Stimulated activated CD4-positive, alpha-beta T cell treated with anti-CD3 and anti-CD28 coated beads, TNF-alpha, amount 100 ng/mL, for 1 hour (primary cell): Measurements from ENCODE around the gene GALK1.
"Not testable (repeated sequence)": the region's sequence is repeated elsewhere in the genome, so short reads cannot be mapped to it uniquely, and the experiment has no call there.

Experiments used
- DNase-seq, 3 donors: peaks; one replicate each; pipeline ENCODE4 v3.0.0-alpha.2; 2020; ENCODE audit warnings: low read depth in 3 of 3, low spot score in 1 of 3

GALK1 gene

DNA sequence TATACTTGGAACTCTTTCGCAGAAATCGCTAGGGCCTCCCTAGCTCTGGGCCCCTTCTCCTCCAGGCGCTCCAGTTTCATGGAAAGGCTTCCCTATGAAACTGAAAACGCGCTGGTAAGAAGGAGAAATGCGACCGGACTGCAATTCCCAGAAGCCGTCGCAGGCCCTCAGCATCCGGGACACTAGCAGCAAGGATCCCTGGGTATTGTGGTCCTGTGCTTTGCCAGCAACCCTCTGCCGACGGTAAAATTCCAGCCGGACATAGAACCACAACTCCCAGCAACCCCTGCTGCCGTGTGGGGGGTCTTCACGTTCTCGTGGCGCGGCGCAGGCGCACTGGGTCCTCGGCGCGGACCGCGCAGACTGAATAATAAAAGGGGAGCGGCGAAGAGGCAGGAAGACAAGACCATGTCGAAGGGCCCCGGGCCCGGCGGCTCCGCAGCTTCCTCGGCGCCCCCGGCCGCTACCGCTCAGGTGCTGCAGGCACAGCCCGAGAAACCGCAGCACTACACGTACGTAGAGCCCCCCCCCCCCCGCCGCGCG is 19.6 kb upstream of the GALK1 start, which contains the start of gene UNK:
TSS of gene UNK (plus strand) at position 334 of the 543 bp plus-strand sequence. CDS start at position 409, 75 bp downstream.
- DNase-seq: peak; percentile 78 to 95 (median 89)

DNA sequence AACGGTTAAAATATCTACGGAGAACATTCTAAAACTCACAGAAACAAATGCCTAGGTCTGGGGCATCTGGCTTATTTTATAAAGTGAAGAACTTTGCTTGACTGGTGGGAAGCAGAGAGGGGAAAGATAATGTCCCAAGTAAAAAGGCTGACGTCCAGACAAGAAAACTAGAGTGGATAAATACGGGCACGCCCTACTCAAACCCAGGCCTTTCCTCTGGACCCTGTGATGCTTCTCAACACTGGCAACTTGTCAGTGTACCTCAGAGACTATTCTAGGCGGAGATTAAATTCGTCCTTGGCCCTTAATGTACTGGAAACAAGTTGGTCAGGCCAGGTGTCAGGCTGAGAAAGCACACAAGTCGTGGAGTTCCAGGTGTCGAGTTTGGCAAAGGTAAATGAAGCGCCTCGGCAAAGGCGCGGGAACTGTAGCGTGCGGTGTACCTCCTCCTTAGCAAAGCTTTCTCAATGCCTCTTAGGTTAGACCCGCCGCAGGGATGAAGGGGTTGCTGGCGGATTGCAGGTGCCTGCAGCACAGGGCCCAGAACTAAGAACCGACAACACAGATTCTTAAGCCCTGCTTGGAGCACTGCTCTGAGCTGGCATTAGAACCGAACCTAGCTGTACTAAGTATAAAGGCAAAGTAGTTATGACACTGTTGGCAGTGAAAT is 18.9 kb upstream of the GALK1 start:
- no peak for DNase-seq

DNA sequence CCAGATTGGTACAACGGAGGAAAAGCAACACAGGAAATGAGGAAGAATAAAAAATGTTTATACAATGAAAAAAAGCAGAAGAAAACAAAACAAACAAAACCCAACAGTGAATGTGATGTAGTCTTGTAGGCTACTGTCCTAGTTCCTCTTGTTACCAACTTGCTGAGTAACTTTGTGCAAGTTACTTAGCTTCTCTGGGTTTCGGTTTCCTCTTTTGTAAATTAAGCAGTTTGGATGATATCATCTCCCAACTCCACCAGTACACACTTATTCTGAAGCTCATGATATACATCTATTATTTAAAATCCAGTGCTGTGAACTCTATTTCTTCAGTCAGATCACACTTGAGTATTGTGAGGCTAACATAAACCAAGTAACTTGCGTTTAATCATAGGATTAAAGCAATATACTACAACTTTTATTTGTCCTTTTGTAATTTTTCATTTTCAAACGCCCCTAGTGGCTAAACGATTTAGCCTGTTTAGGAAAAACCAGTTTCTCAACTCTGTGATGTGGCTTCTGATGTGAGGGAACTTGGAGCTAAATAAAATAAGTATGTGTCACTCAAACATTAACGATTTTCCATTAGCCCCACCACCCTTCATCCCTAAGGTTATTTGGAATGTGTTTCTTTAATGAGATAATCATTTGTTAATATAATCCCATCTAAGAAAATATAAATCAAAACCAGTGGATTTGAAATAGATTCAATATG is 18.2 kb upstream of the GALK1 start:
- DNase-seq: no peak

DNA sequence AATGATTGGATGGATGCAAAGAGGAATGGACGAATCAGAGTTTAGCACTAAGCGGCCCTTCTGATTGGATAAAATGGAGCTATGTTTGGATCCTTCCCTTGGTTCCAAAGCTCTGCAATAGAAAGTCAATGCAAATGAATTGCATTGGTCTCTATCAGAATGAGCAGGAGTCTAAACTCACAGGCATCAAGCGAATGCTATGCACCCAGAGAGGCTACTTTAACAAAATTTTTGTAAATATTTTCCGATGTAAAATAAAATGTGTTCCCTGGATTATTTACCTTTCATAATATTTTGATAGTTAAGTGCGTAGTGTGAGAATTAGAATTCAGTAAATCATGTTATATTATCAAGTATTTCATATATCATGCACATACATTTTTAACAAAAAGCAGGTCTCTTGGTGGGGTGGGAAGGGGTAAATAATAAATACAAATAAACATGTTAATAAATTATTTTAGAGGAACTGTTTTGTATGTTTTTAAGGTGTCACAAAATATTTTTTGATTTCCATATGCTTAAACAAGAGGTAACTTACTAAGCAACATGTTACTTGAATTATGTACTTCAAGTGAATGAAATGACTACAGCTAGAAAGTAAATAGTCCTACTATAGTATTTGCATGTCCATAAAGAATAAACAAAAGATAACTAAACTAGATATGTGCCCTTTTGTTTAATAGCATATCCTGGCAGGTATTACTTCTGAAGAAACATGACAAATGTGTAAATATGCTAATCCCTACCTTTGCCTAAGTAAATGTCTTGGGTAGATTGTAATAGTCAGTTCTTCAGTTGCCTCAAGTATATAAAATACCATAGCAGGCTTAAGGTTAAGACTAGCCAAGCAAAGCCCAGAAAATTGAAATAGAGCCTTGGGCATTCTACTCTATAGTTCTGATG is 15.2 kb upstream of the GALK1 start:
- no peak for DNase-seq

DNA sequence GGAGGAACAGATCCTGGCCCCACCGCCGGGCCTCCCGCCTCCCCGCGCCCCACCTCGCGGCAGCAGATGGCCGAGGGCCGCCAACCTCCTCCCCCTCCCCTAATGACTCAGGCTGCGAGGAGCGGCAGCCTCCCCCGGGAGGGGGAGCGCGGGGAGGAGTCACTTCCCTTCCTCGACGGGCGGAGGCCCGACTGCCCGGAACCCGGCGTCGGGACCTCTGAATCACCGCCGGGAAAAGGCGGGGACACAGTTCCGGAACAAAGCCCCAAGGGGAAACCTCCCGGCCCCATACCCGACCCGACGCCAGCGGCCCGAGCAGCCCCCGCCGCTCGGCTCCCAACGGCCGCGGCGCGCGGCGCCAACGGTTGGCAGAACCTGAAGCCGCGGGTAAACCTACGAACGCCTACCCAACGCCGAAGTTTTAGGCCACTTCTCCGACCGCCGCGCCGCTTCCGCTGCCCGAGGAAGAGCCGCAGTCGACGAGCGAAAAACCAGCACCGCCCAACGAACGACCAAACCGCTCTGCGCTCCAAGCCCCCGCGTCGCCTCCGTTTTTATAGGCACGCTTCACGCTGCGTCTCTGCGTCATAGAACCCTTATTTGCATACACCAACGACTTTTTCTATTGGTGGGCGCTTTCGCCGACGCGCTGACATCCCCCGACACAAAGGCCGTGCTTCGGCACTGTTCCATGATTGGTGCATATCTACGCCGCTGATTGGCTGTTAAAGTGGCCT is 14.4 kb upstream of the GALK1 start:
- DNase-seq: peak; percentile 84 to 94 (median 90)

DNA sequence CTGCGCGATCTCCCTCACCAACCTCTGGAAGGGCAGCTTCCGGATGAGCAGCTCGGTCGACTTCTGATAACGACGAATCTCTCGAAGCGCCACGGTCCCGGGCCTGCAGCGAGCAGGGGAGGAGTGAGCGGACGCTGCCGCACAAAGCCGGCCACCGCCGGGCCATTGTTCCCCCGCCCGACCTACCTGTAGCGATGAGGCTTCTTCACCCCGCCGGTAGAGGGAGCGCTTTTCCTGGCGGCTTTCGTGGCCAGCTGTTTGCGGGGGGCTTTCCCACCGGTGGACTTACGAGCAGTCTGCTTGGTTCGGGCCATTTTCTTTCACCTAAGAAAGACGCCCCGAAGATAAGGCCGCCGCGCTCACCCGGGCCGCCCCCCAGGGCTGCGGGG is 13.9 kb upstream of the GALK1 start:
- DNase-seq: no peak

DNA sequence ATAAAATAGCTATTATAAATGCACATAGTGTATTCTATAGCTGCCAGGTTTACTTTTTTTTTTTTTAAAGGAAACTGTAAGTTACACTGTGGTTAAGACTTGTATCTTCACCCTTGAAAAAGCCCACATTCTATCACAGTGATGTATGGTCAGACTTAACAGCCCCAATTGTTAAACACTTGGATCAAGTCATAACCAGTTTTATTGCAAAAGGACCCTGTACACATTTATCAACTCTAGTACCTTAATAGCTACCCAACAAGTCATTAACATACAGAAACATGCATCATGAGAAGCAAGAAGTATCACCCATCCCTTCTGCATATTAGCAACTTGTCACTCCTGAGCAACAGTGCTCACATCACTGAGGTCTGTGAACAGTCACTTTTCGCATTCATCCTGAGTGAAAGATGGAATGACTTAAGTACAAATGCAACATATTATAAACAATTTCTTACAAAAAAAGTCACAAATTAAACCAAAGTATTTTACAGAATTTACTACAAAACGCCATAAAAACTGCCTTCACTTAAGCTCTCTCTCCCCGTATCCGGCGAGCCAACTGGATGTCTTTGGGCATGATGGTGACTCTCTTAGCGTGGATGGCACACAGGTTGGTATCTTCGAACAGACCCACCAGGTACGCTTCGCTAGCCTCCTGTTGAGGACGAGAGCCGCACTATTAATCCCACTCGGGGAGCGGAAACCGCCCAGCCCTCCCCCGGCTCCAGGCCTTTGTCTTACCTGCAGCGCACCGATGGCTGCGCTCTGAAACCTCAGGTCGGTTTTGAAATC is 13.3 kb upstream of the GALK1 start:
- not testable (repeated sequence) for DNase-seq

DNA sequence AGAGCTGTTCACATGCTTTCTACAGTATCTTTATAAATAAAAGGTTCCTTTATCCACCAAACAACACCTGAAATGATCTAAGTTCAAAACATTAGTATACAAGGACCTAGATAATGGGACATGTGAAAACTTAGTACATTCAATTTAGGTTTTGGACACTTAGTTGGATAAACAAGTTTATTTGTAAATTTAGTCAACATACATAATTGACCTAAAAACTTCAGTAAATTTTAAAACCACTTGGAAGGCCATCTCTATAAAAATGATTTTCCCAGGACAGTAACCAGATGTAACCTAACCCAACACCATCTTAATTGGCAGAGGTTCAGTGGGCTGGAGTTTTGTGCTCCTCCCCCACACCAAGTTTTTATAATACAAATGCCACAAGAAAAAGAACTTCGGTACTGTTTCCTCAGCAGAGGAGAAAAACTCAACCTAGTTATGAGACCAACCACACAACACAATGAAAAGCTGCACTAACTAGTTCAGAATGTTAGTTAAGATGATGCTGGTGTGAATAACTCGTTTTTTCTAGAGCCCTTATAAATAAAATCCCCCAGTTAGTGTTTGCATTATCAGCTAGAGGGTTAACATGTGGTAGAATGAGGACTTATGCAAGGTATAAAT is 12.4 kb upstream of the GALK1 start:
- DNase-seq: no peak

DNA sequence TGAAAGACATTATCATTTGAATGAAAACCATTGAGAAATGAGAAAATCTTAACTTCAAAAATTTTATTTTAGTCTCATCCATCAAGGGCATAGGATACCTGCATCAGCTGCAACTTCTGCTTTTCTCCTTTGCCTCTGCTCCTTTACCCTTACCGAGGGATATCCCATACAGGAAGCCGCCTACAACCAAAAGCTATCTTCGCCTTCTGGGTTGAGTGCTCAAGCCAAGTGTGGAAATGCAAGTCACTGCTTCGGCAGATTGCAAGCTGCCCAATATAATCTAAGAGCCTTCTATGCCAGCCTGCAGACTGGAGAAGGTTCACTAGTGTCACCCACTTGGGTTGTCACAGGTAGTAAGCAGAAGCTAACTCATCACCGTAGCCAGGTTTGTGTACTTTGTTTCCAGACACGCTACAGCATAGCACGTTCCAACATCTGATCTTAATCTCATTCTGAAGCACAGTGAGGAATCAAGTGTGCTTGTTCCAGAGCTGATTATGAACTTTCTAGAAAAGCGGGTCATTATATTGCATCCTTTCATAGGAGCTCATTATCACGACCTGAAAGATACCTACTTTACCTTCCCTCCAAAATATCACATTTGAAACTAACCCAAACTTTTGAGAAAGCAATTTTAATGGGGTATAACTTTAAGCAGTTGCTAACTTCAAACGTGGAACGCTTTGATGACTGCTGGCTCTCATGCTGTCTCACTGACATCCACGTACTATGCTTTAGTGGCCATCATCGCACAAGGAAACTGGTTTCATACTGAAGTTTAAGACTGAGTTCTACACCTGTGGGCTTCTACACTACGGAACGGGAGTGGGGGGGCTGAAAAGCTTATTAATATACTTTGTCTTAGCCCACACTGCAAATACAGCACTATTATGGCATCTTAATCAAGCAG is 11.6 kb upstream of the GALK1 start:
- DNase-seq: no peak

DNA sequence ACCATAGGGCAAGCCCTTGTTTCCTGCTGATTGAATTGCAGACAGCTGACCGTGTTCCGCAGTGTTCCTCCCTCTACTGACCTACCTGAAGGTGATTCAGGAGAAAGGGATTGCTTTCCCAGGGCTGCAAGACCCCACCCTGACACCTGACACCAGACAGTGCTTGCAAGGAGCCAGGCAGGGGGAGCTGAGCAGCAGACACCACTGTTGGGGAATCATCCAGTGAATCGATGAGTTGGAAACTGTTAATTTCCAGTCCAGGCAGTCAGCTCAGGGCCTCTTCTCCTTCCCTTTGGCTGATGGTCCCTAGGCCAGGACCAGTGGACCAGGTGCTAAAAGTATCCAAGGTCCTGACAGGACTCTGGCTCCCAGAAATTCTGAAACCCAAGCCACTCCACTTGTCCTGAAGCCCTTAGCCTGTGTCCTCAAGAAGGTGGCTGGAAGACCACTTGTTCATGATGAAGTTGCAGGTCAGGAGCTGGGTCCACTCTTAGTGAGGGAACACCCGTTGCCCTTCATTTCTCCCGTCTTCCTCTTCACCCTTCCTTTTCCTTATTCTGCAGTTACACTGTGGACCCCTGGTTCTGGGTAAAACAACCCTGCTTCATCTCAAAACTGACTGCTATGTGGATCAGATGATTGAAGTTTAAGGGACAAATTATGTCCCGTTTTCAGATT is 10.1 kb upstream of the GALK1 start:
- no peak for DNase-seq

DNA sequence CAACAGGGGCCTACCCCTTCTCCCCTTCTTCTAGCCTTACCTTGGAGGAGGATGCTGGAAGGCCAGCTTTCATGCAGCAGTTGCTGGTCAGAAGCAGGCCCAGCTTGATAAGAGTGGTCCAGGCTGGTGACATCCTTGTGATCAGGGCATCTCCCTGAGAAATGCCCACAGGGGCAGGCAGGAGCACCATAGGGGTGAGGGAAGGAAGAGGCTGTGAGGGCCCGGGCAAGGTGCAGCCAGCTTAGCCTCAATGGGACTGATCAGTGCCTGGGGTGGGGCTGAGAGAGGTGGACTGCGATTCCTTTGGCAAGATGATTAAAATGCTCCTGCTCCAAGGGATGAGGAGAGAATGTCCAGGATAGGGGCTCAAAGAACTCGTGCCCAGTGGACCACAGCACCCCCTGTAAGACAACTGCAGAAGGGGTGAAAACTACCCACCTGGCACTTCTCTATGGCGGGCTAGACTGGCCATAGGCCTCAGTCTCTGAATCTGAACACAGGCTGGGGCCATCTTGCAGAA is 9.5 kb upstream of the GALK1 start:
- no peak for DNase-seq

DNA sequence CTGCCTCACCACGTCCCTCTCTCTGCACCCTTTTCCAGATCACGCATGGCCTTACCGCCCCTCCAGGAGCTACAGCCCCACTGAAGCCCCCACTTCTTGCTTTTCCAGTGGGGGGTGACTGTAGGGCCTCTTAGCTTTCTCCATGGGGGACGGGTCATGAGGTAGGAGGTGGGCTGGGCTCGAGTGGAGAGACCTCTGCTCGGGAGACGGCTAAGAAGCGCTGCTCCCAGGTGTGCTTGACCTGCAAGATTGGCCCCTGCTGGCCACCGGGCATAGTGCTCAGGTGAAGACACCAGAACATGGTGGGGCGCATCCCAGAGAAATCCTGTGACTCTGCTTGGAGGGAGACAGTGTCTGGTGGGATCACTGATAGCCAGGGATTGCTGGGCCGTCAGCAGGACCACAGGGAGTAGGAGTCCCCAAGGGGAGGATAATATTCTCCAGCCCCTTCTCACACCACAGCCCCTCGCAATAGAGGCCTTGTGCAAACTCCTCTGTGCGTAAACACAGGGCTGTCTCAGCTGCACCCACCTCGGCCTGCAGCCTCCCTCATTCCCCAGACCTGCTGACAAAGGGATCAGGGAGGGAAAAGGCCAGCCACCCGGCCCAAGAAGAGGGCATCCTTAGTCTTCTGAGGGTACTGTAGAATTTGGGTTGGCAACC is 8.9 kb upstream of the GALK1 start:
- DNase-seq: no peak

DNA sequence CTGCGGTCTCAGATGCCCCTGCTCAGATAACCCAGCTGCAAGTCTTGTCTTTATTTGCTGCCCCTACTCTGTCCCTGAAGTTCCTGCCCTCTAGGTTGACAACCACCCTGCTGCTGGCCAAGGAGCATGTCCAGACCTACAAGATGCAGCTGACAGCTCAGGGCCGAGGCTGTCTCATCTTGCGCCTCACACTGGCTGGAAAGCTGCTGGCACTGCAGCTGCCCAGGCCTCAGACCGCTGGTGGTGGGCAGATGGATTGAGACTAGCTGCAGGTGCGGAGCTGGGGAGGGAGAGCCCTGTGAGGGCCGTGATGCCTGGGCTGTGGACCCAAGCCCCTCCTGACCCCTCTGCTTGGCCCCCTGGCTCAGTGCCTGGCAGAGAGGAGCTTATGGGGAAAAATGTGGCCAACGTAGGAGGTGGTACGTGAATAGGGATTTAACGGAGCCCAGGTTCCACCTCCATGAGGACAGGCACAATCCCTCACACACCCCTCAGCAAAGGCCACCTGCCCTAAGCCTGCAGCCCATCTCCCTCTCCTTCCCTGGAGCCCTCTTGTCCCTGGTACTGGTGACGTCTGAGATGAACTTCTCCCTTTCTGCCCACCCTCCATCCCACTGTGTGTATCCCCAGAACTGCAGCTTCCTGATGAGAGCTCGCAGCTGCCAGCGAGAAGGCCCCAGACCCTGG is 8.3 kb upstream of the GALK1 start:
- no peak for DNase-seq

DNA sequence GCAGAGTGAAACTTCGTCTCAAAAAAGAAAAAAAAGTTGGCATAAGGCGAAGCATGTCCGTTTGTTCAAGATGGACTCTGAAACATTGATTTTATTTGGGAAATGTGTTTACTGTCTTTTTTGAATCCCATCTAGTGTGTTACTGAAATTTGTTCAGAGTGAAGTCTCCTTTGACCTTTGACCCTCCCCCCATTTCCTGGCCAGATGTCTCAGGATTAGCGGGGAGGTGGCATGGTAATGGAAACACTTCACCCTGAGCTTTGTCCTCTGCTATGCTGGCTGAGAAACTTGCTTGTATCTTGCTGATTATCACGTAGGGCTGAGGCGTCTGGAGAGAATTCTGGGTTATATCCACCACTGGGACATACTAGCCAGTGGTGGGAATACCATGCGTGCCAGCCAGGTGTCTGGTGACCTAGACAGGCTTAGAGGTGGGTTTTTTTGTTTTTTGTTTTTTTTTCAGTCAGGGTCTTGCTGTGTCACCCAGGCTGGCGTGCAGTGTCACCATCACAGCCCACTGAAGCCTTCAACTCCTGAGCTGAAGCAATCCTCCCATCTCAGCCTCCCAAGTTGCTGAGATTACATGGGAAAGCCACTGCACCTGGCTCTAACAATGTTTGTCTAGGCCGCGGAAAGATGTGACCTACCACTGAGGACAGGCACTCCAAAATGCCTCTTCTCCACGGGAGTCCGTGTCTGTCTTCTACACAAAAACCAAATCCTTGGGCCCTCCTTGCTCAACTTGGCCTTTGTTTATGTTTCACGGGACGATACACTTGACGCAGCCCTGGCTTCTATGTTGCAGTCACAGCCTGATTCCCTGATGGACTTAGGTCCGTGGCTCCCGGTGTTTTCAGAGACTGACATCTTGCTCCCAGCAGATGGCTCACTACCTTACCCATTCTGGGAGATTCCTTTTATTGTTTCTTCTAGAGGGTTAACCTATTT is 6.6 kb upstream of the GALK1 start:
- no peak for DNase-seq

DNA sequence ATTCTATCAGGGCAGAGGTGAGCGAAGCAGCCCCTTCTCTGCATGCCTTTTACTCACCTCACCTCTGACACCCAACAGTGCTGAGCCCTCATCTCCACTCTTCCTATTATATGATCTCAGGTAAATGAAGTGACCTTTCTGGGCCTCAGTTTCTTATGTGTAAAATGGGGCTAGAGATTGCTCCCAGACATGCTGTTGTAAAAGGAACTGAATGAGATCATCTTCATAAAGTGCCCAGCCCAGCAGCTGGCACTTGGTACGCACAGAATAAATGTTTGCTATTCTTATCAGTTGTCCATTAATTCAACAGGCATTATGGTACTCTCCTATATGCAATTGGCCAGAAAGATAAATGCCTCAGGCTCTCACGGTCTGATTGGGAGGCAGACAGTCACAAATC is 4.5 kb upstream of the GALK1 start:
- DNase-seq: no peak
